ENCODE results near the gene EXO5. TPM values are rescaled to one million over a fixed set of nuclear protein-coding genes. Genes with fewer than 3 reads are reported as not detected.
A peak's percentile ranks its signal among the peaks of the same experiment; 100 is the strongest.
"Not testable (repeated sequence)": the region's sequence is repeated elsewhere in the genome, so short reads cannot be mapped to it uniquely, and the experiment has no call there.

EXO5 gene
- total RNA-seq, 1 donor from 2014 or later = 6.9 TPM

DNA sequence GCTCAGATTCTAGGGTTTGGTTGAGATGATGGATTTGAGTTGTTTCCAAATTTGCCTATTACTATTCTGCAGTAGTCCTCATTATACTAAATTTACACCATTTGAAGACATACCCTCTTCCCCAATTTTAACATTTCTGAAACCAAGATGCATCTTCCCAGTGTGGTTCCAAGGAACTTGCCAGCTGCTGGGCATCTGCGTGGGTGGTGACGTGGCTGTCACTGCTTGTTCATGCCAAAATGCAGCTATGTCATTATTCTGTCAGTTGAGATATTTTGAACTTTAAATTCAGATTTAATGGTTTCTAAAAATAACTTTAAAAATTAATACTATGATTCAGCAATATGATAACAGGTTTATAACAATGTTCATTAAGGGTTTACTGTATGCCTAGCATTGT lies 30.3 kb upstream of the EXO5 start:
- TF ChIP-seq, protein P1, sequence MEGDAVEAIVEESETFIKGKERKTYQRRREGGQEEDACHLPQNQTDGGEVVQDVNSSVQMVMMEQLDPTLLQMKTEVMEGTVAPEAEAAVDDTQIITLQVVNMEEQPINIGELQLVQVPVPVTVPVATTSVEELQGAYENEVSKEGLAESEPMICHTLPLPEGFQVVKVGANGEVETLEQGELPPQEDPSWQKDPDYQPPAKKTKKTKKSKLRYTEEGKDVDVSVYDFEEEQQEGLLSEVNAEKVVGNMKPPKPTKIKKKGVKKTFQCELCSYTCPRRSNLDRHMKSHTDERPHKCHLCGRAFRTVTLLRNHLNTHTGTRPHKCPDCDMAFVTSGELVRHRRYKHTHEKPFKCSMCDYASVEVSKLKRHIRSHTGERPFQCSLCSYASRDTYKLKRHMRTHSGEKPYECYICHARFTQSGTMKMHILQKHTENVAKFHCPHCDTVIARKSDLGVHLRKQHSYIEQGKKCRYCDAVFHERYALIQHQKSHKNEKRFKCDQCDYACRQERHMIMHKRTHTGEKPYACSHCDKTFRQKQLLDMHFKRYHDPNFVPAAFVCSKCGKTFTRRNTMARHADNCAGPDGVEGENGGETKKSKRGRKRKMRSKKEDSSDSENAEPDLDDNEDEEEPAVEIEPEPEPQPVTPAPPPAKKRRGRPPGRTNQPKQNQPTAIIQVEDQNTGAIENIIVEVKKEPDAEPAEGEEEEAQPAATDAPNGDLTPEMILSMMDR (conservative IDR thresholded peaks at IDR 0.05; ENCODE audit: low read depth, low read length) = no peak
- DNase-seq (ENCODE audit: low read depth) = no peak
- peak overlapping the region; percentile 80 for H3K4me3 ChIP-seq (ENCODE audit: low read depth, low read length)

DNA sequence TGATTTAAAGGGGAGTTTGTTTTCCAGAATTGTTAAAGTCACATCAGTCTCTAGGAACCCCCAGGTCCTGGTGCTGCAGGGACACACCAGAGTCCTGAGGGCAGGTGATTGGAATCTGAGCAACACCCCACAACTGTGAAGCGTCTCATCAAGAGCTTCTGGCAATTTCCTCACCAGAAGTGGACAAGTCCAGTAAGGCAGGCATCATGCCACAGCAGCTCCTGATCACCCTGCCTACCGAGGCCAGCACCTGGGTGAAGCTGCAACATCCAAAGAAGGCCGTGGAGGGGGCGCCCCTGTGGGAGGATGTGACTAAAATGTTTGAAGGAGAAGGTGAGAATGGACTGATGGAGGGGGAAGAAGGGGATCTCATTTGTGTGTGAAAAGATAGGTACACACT lies 29.4 kb upstream of the EXO5 start:
- DNase-seq (ENCODE audit: low read depth) = no peak
- TF ChIP-seq, protein P1 (conservative IDR thresholded peaks at IDR 0.05; ENCODE audit: low read depth, low read length) = no peak
- H3K4me3 ChIP-seq (ENCODE audit: low read depth, low read length) = no peak overlapping the region

DNA sequence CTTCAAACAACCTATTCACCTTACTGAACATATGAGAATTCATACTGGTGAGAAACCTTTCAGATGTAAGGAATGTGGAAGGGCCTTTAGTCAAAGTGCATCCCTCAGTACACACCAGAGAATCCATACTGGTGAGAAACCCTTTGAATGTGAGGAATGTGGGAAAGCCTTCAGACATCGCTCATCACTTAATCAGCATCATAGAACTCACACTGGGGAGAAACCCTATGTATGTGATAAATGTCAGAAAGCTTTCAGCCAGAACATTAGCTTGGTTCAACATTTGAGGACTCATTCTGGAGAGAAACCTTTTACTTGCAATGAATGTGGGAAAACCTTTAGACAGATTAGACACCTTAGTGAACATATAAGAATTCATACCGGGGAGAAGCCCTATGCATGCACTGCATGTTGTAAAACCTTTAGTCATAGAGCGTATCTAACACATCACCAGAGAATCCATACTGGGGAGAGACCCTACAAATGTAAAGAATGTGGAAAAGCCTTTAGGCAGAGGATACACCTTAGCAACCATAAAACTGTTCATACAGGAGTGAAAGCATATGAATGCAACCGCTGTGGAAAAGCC lies 13.2 kb upstream of the EXO5 start:
- no peak overlapping the region for H3K4me3 ChIP-seq (ENCODE audit: low read depth, low read length)
- no peak for DNase-seq (ENCODE audit: low read depth)
- TF ChIP-seq, protein P1 (conservative IDR thresholded peaks at IDR 0.05; ENCODE audit: low read depth, low read length) = no peak

- not testable (repeated sequence) for DNase-seq (ENCODE audit: low read depth); H3K4me3 ChIP-seq (ENCODE audit: low read depth, low read length)
Measured at GRCh38 chr1:40502651-40503050, 5.9 kb upstream of the EXO5 start.

DNA sequence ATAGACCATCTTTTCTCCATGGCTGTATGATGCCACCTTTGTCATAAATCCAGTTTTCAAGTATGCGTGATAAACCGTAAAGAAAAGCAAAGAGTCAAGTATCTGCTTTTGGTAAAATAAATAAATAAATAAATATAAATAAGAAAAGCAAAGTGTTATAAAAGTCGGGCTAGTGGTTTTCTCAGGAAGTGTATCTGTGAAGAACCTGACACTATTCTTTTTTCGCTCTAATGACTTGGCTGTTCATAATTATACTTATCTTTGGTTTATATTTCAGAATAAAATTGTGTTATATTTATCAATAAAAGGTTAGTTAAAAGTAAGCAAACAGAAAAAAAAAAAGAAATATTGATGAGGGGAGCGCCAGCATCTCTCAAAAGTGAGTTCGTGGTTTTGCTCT lies 594 bp upstream of the EXO5 start:
- TF ChIP-seq, protein P1 (conservative IDR thresholded peaks at IDR 0.05; ENCODE audit: low read depth, low read length) = no peak
- peak overlapping the region; percentile 78 for H3K4me3 ChIP-seq (ENCODE audit: low read depth, low read length)
- no peak for DNase-seq (ENCODE audit: low read depth)

DNA sequence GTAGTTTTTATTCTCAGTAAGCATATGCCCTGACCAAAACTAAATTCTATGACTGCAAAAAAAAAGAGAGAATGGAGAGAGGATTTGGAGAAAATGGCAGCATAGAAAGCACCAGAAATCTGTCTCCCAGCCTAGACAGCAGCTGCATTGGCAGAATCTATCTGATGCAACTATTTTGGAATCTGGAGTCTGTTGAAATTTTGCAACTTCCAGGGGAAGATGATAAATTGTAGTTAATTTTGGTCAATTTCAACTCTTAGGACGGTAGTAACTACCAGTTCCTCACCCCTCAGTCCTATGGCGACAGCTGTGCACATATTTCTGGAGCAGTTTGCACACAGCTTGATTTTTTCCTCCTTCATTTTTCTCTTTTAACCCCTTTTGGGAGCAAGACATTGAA lies 10.9 kb downstream of the EXO5 start:
- no peak overlapping the region for H3K4me3 ChIP-seq (ENCODE audit: low read depth, low read length)
- no peak for DNase-seq (ENCODE audit: low read depth)
- TF ChIP-seq, protein P1 (conservative IDR thresholded peaks at IDR 0.05; ENCODE audit: low read depth, low read length) = no peak

DNA sequence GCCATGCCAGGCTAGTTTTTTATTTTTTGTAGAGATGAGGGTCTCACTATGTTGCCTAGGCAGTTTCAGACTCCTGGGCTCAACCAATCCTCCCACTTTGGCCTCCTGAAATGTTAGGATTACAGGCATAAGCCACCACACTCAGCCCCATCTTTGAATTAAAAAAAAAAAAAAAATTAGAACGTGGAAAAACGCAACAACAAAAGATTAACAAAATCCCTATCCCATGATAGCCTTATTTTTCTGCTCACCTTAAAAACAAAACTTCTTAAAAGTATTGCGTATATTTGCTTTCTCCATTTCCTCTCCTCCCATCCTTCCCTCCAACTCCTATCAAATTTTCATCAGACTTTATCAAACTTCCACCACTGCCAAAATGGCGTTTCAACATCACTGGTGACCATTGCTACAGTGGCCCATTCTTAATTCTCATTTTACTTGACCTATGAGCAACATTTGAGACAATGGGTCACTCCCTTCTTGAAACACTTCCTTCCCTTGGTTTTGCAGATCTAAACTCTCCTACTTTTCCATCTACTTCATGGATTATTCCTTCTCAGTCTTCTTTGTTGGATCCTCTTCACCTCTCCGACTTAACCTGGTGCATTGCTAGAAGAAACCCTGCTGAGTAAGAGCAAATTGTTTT lies 22.3 kb downstream of the EXO5 start:
- TF ChIP-seq, protein P1 (conservative IDR thresholded peaks at IDR 0.05; ENCODE audit: low read depth, low read length) = no peak
- peak overlapping the region; percentile 80 for H3K4me3 ChIP-seq (ENCODE audit: low read depth, low read length)
- no peak for DNase-seq (ENCODE audit: low read depth)

Measured in epithelial cell of proximal tubule (primary cell).